ENCODE data around the gene SLC26A6. TPM values are rescaled to one million over a fixed set of nuclear protein-coding genes. Genes with fewer than 3 reads are reported as not detected.

The SLC26A6 gene
- total and polyA plus RNA-seq, 4 donors = 4.4 to 13.1 (median 6.3) TPM

GRCh38 chr3:48619541-48620524 lies 15.4 kb downstream of the SLC26A6 start:
- H3K9me3 ChIP-seq (ENCODE audit: control insufficient read depth in 4 of 4, low read length in 3 of 4) = peaks cover 2 to 5% (median 4%) of the 10 kb centered on the region in 4 donors
- TF ChIP-seq FOXA1 (IDR thresholded peaks at IDR 0.05) (no peak), SP1 (IDR thresholded peaks at IDR 0.05) (no peak), RXRA (IDR thresholded peaks at IDR 0.05) (no peak)
- DNase-seq (ENCODE audit: low spot score) = no peak
- no peaks in the 10 kb centered on the region for H3K4me1 ChIP-seq (ENCODE audit: control insufficient read depth in 4 of 4, insufficient read depth in 4 of 4, low read length in 3 of 4)
- H3K4me3 ChIP-seq (ENCODE audit: low read depth in 1 of 3, low read length in 3 of 3) = no peak overlapping the region
- WGBS = 90% methylated on average over 7 of the region's 7 CpGs
- no peak overlapping the region for H3K27ac ChIP-seq (ENCODE audit: low read depth in 1 of 2, low read length in 2 of 2)
- H3K36me3 ChIP-seq (ENCODE audit: control insufficient read depth in 4 of 4, insufficient read depth in 3 of 4, low read depth in 1 of 4, low read length in 3 of 4) = no peaks in the 10 kb centered on the region
- no peak overlapping the region for H3K9ac ChIP-seq (ENCODE audit: low read depth in 1 of 2, low read length in 2 of 2)
- H3K27me3 ChIP-seq (ENCODE audit: control insufficient read depth in 4 of 4, insufficient read depth in 4 of 4, low read length in 3 of 4) = no peaks in the 10 kb centered on the region

- Histone ChIP-seq H3K9ac (ENCODE audit: low read depth in 1 of 2, low read length in 2 of 2) (no peak overlapping the region), H3K4me3 (ENCODE audit: low read depth in 1 of 3, low read length in 3 of 3) (peak overlapping the region in 1 of 3 donors; percentile 18), H3K9me3 (ENCODE audit: control insufficient read depth in 4 of 4, low read length in 3 of 4) (peaks cover 2 to 5% (median 4%) of the 10 kb centered on the region in 4 donors), H3K36me3 (ENCODE audit: control insufficient read depth in 4 of 4, insufficient read depth in 3 of 4, low read depth in 1 of 4, low read length in 3 of 4) (no peaks in the 10 kb centered on the region), H3K27me3 (ENCODE audit: control insufficient read depth in 4 of 4, insufficient read depth in 4 of 4, low read length in 3 of 4) (no peaks in the 10 kb centered on the region), H3K4me1 (ENCODE audit: control insufficient read depth in 4 of 4, insufficient read depth in 4 of 4, low read length in 3 of 4) (no peaks in the 10 kb centered on the region), H3K27ac (ENCODE audit: low read depth in 1 of 2, low read length in 2 of 2) (no peak overlapping the region)
- over 99% methylated on average over 4 of the region's 4 CpGs for WGBS
- no peak for DNase-seq (ENCODE audit: low spot score)
- no peak for TF ChIP-seq EGR1 (IDR thresholded peaks at IDR 0.05; ENCODE audit: low read depth in 2 of 2)
- TF ChIP-seq FOXA2 (IDR thresholded peaks at IDR 0.05) = no peak
- TF ChIP-seq FOXA1 (IDR thresholded peaks at IDR 0.05) = no peak
- no peak for TF ChIP-seq TAF1 (conservative IDR thresholded peaks at IDR 0.05)
- TF ChIP-seq JUND (IDR thresholded peaks at IDR 0.05) = no peak
- no peak for TF ChIP-seq CTCF (IDR thresholded peaks at IDR 0.05; ENCODE audit: low read depth, low read length, missing input control)
Measured at GRCh38 chr3:48617559-48617958, 17.7 kb downstream of the SLC26A6 start.

- Histone ChIP-seq H3K9me3 (ENCODE audit: control insufficient read depth in 4 of 4, low read length in 3 of 4) (peaks cover 2 to 5% (median 4%) of the 10 kb centered on the region in 4 donors), H3K9ac (ENCODE audit: low read depth in 1 of 2, low read length in 2 of 2) (no peak overlapping the region), H3K27ac (ENCODE audit: low read depth in 1 of 2, low read length in 2 of 2) (no peak overlapping the region), H3K4me3 (ENCODE audit: low read depth in 1 of 3, low read length in 3 of 3) (no peak overlapping the region), H3K27me3 (ENCODE audit: control insufficient read depth in 4 of 4, insufficient read depth in 4 of 4, low read length in 3 of 4) (no peaks in the 10 kb centered on the region), H3K4me1 (ENCODE audit: control insufficient read depth in 4 of 4, insufficient read depth in 4 of 4, low read length in 3 of 4) (peaks cover 0 to 6% (median 2%) of the 10 kb centered on the region in 4 donors), H3K36me3 (ENCODE audit: control insufficient read depth in 4 of 4, insufficient read depth in 3 of 4, low read depth in 1 of 4, low read length in 3 of 4) (no peaks in the 10 kb centered on the region)
- no peak for TF ChIP-seq CTCF (IDR thresholded peaks at IDR 0.05; ENCODE audit: low read depth, low read length, missing input control)
- TF ChIP-seq NR2F2 (IDR thresholded peaks at IDR 0.05) = no peak
- no peak for TF ChIP-seq FOXA2 (IDR thresholded peaks at IDR 0.05)
- no peak for TF ChIP-seq HNF4A (conservative IDR thresholded peaks at IDR 0.05)
- no peak for TF ChIP-seq TAF1 (conservative IDR thresholded peaks at IDR 0.05)
- TF ChIP-seq REST (IDR thresholded peaks at IDR 0.05) = no peak
- no peak for DNase-seq (ENCODE audit: low spot score)
- 59% methylated on average over 3 of the region's 3 CpGs for whole genome bisulfite sequencing
Measured at GRCh38 chr3:48614044-48614443, 21.2 kb downstream of the SLC26A6 start.
